ENCODE data around the gene RAB11FIP4. TPM values are rescaled to one million over a fixed set of nuclear protein-coding genes. Genes with fewer than 3 reads are reported as not detected.

Gene RAB11FIP4
- total and polyA plus RNA-seq, 12 donors, result 0.48 to 3.8 (median 2.3) TPM

GRCh38 chr17:31486351-31487062, 95.0 kb downstream of the RAB11FIP4 start:
- no peak overlapping the region for H3K27ac ChIP-seq
- intact Hi-C loops (cut with DNase I), result no loop called here

GRCh38 chr17:31487063-31487647, 95.7 kb downstream of the RAB11FIP4 start:
- Histone ChIP-seq H3K27ac (no peak overlapping the region), H3K27me3 (no peaks in the 10 kb centered on the region)
- intact Hi-C loops (cut with DNase I), result no loop called here

More at GRCh38 chr17:31486351-31487062, 95.0 kb downstream of the RAB11FIP4 start:
- H3K4me3 ChIP-seq, result no peak overlapping the region
- no peaks in the 10 kb centered on the region for H3K36me3 ChIP-seq (replicated peaks in 1 of 2)
- no peak for DNase-seq
- H3K27me3 ChIP-seq, result no peaks in the 10 kb centered on the region
- WGBS, 4 donors, result 61 to 74% (median 71%) methylated on average over 7 to 9 of the region's 9 CpGs
- peaks cover 12 to 13% of the 10 kb centered on the region in 2 donors for H3K4me1 ChIP-seq (replicated peaks in 1 of 2)
- H3K9me3 ChIP-seq (replicated peaks in 1 of 3), result no peaks in the 10 kb centered on the region
- TF ChIP-seq POLR2A (IDR thresholded peaks at IDR 0.05) (no peak), CTCF (IDR thresholded peaks at IDR 0.05) (no peak)

GRCh38 chr17:31487648-31488263, 96.3 kb downstream of the RAB11FIP4 start:
- intact Hi-C loops (cut with DNase I), result no loop called here
- TF ChIP-seq POLR2A (IDR thresholded peaks at IDR 0.05), result no peak
- no peak for TF ChIP-seq CTCF (IDR thresholded peaks at IDR 0.05)
- H3K4me1 ChIP-seq (replicated peaks in 1 of 2), result peaks cover 12 to 13% of the 10 kb centered on the region in 2 donors
- H3K36me3 ChIP-seq (replicated peaks in 1 of 2), result no peaks in the 10 kb centered on the region
- H3K4me3 ChIP-seq, result peak overlapping the region in 2 of 4 donors; percentile 16 to 71
- no peaks in the 10 kb centered on the region for H3K9me3 ChIP-seq (replicated peaks in 1 of 3)
- peak; percentile 85 to 94 (median 89) for DNase-seq
- no peaks in the 10 kb centered on the region for H3K27me3 ChIP-seq
- no peak overlapping the region for H3K27ac ChIP-seq
- WGBS, 4 donors, result 0 to 1% (median 0%) methylated on average over 10 to 83 of the region's 83 CpGs; no CpG with 5 or more reads in 1 of the 4 donors

More at GRCh38 chr17:31487063-31487647, 95.7 kb downstream of the RAB11FIP4 start:
- Histone ChIP-seq H3K4me3 (peak overlapping the region in 2 of 4 donors; percentile 16 to 71), H3K4me1 (replicated peaks in 1 of 2) (peaks cover 12 to 13% of the 10 kb centered on the region in 2 donors), H3K9me3 (replicated peaks in 1 of 3) (no peaks in the 10 kb centered on the region), H3K36me3 (replicated peaks in 1 of 2) (no peaks in the 10 kb centered on the region)
- DNase-seq, result no peak
- 19 to 30% (median 20%) methylated on average over 14 to 17 of the region's 17 CpGs for WGBS, 4 donors
- TF ChIP-seq CTCF (IDR thresholded peaks at IDR 0.05), result no peak
- no peak for TF ChIP-seq POLR2A (IDR thresholded peaks at IDR 0.05)

- Histone ChIP-seq H3K4me1 (replicated peaks in 1 of 2) (peaks cover 12 to 14% of the 10 kb centered on the region in 2 donors), H3K4me3 (peak overlapping the region in 2 of 4 donors; percentile 8 to 71), H3K9me3 (replicated peaks in 1 of 3) (no peaks in the 10 kb centered on the region), H3K27me3 (no peaks in the 10 kb centered on the region), H3K27ac (no peak overlapping the region), H3K36me3 (replicated peaks in 1 of 2) (no peaks in the 10 kb centered on the region)
- intact Hi-C loops (cut with DNase I), result no loop called here
- WGBS, 4 donors, result 5 to 42% (median 14%) methylated on average over 6 to 62 of the region's 62 CpGs
- peak in 2 of 7 donors; percentile 30 to 33 for DNase-seq
- TF ChIP-seq CTCF (IDR thresholded peaks at IDR 0.05), result no peak
- no peak for TF ChIP-seq POLR2A (IDR thresholded peaks at IDR 0.05)
These were observed 96.9 kb downstream of the RAB11FIP4 start for GRCh38 chr17:31488264-31488981.
